ENCODE results near the gene HES4. TPM values are rescaled to one million over a fixed set of nuclear protein-coding genes. Genes with fewer than 3 reads are reported as not detected.
A peak's percentile ranks its signal among the peaks of the same experiment; 100 is the strongest.

The HES4 gene
- total and polyA plus RNA-seq, 11 donors: 25.7 to 98.1 (median 37.3) TPM

DNA sequence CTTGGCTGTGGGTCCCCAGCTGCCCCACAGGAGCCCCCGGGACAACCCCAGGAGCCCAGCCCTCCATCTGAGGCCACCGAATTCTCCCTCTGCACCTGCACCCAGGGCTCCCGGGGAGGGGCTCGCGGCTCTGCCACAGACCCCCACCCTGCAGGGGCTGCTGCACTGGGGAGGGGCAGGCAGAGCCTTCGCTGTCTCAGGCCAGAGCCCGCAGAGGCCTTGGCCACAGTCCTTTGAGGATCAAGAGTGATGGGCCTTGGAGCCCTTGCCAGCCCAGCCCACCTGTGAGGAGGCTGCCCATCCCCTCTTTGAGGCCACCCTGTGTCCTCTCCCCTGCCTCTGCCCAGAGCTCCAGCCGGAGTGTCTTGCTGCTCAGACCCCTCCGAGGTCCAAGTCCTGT lies 24.5 kb downstream of the HES4 start:
- H3K9me3 ChIP-seq: no peaks in the 10 kb centered on the region
- WGBS, 4 donors: 62 to 77% (median 75%) methylated on average over 8 to 9 of the region's 9 CpGs
- intact Hi-C loops (cut with DNase I): loop anchor here in 1 of 10 donors (10.0 kb wide), 1 partner anchor 519 kb away; no protein-coding TSS in a partner anchor
- peak overlapping the region in 1 of 12 donors; percentile 76 for H3K27ac ChIP-seq
- DNase-seq (peak in 2 of 5 donors; percentile 6 to 23), ATAC-seq (no peak)
- TF ChIP-seq, protein P1, sequence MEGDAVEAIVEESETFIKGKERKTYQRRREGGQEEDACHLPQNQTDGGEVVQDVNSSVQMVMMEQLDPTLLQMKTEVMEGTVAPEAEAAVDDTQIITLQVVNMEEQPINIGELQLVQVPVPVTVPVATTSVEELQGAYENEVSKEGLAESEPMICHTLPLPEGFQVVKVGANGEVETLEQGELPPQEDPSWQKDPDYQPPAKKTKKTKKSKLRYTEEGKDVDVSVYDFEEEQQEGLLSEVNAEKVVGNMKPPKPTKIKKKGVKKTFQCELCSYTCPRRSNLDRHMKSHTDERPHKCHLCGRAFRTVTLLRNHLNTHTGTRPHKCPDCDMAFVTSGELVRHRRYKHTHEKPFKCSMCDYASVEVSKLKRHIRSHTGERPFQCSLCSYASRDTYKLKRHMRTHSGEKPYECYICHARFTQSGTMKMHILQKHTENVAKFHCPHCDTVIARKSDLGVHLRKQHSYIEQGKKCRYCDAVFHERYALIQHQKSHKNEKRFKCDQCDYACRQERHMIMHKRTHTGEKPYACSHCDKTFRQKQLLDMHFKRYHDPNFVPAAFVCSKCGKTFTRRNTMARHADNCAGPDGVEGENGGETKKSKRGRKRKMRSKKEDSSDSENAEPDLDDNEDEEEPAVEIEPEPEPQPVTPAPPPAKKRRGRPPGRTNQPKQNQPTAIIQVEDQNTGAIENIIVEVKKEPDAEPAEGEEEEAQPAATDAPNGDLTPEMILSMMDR (IDR thresholded peaks at IDR 0.05): no peak
- no peak for TF ChIP-seq POLR2A (IDR thresholded peaks at IDR 0.05)
- no peak overlapping the region for H3K4me3 ChIP-seq
- H3K27me3 ChIP-seq: peaks cover 0 to 61% (median 36%) of the 10 kb centered on the region in 9 donors
- peaks cover 0 to 53% (median 11%) of the 10 kb centered on the region in 12 donors for H3K4me1 ChIP-seq
- peaks cover 0 to 4% (median 0%) of the 10 kb centered on the region in 9 donors for H3K36me3 ChIP-seq

DNA sequence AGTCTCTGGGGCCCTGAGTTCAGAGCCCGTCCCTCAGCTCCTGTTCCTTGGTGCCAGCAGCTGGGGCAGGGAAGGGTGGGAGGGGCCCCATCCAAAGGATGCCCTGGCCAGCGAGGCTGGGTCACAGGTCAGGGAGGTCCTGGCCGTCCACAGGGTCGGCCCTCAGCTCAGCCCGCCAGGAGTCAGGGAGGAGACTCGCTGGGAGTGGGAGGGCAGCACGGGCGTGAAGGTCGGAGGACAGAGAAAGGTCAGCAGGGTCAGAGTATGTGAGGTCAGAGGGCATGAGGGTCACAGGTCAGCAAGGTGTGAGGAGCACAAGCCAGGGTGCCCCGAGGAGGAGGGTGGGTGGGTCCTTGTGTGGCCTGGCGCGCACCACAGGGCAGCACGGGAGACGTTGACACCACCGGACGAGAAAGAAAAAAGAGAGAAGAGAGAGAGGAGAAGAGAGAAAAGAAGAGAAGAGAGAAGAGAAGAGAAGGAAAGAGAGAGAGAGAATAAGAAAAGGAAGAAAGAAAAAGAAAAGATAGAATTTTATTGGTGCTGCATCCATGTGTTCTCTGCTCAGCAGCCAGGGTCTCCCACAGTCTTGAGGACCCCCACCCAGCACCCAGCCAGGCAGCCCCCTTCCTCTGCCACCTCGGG lies 25.1 kb downstream of the HES4 start:
- H3K4me3 ChIP-seq: no peak overlapping the region
- no peak for TF ChIP-seq POLR2A (IDR thresholded peaks at IDR 0.05)
- TF ChIP-seq, protein P1 (IDR thresholded peaks at IDR 0.05): no peak
- peaks cover 0 to 55% (median 11%) of the 10 kb centered on the region in 12 donors for H3K4me1 ChIP-seq
- DNase-seq (peak in 1 of 5 donors; percentile 14), ATAC-seq (no peak)
- intact Hi-C loops (cut with DNase I): loop anchor here in 1 of 10 donors (10.0 kb wide), 1 partner anchor 520 kb away; no protein-coding TSS in a partner anchor
- WGBS, 4 donors: 55 to 71% (median 59%) methylated on average over 15 to 17 of the region's 17 CpGs
- peaks cover 0 to 65% (median 37%) of the 10 kb centered on the region in 9 donors for H3K27me3 ChIP-seq
- no peaks in the 10 kb centered on the region for H3K9me3 ChIP-seq
- H3K36me3 ChIP-seq: peaks cover 0 to 4% (median 0%) of the 10 kb centered on the region in 9 donors
- peak overlapping the region in 1 of 12 donors; percentile 76 for H3K27ac ChIP-seq

GRCh38 chr1:974293-974640 lies 25.6 kb downstream of the HES4 start:
- intact Hi-C loops (cut with DNase I): loop anchor here in 1 of 10 donors (10.0 kb wide), 1 partner anchor 521 kb away; no protein-coding TSS in a partner anchor
- Histone ChIP-seq H3K9me3 (no peaks in the 10 kb centered on the region), H3K27me3 (peaks cover 0 to 64% (median 37%) of the 10 kb centered on the region in 9 donors), H3K36me3 (peaks cover 0 to 4% (median 0%) of the 10 kb centered on the region in 9 donors), H3K4me3 (no peak overlapping the region), H3K27ac (no peak overlapping the region), H3K4me1 (peaks cover 0 to 51% (median 11%) of the 10 kb centered on the region in 12 donors)
- ATAC-seq: no peak
- WGBS, 4 donors: 71 to 84% (median 78%) methylated on average over 10 to 11 of the region's 11 CpGs
- DNase-seq: peak in 1 of 5 donors; percentile 15
- TF ChIP-seq, protein P1 (IDR thresholded peaks at IDR 0.05): no peak
- TF ChIP-seq POLR2A (IDR thresholded peaks at IDR 0.05): no peak
